DMS79 treated with DMSO at 0.1 percent for 48 hours (cell line): Measurements from ENCODE around the gene SPO11.
"Not testable (repeated sequence)": the region's sequence is repeated elsewhere in the genome, so short reads cannot be mapped to it uniquely, and the experiment has no call there.

ENCODE experiments used
- DNase-seq: peaks from one replicate; lab custom pipeline; 2025; lab: John Stamatoyannopoulos, UW

SPO11 gene

GRCh38 chr20:57341663-57342062 is 12.1 kb downstream of the SPO11 start:
- no peak for DNase-seq

GRCh38 chr20:57342829-57343228 is 13.2 kb downstream of the SPO11 start:
- DNase-seq: peak; percentile 25

- DNase-seq: peak; percentile 50
Measured at GRCh38 chr20:57346477-57346876, 16.9 kb downstream of the SPO11 start.

GRCh38 chr20:57347393-57347792 is 17.8 kb downstream of the SPO11 start:
- no peak for DNase-seq

GRCh38 chr20:57348200-57348921 is 18.8 kb downstream of the SPO11 start:
- DNase-seq: not testable (repeated sequence)

GRCh38 chr20:57348922-57349574 is 19.4 kb downstream of the SPO11 start:
- DNase-seq: not testable (repeated sequence)

GRCh38 chr20:57350081-57350710 is 20.6 kb downstream of the SPO11 start:
- no peak for DNase-seq

GRCh38 chr20:57350726-57351041 is 21.1 kb downstream of the SPO11 start:
- DNase-seq: not testable (repeated sequence)

GRCh38 chr20:57351042-57351783 is 21.6 kb downstream of the SPO11 start, which contains the start of gene RAE1:
Gene RAE1 (plus strand): TSS chr20:57351255. CDS start chr20:57354039, 2,784 bp downstream.
- DNase-seq: peak; percentile 79

- DNase-seq: no peak
Measured at GRCh38 chr20:57352305-57352704, 22.7 kb downstream of the SPO11 start.

- no peak for DNase-seq
Measured at GRCh38 chr20:57353351-57353750, 23.7 kb downstream of the SPO11 start.

GRCh38 chr20:57361517-57361916 is 31.9 kb downstream of the SPO11 start:
- DNase-seq: no peak

- DNase-seq: no peak
Measured at GRCh38 chr20:57364451-57364850, 34.8 kb downstream of the SPO11 start.

- no peak for DNase-seq
Measured at GRCh38 chr20:57369596-57369995, 40.0 kb downstream of the SPO11 start.

- DNase-seq: no peak
Measured at GRCh38 chr20:57370316-57370715, 40.7 kb downstream of the SPO11 start.

- DNase-seq: no peak
Measured at GRCh38 chr20:57371363-57371762, 41.8 kb downstream of the SPO11 start.

- no peak for DNase-seq
Measured at GRCh38 chr20:57372157-57372556, 42.6 kb downstream of the SPO11 start.

- DNase-seq: no peak
Measured at GRCh38 chr20:57372581-57373350, 43.2 kb downstream of the SPO11 start.

GRCh38 chr20:57374343-57374930 is 44.8 kb downstream of the SPO11 start:
- DNase-seq: no peak

GRCh38 chr20:57374931-57375651 is 45.5 kb downstream of the SPO11 start:
- no peak for DNase-seq
